ENCODE results near the gene EIF4G1.
"Not testable (repeated sequence)": the region's sequence is repeated elsewhere in the genome, so short reads cannot be mapped to it uniquely, and the experiment has no call there.

EIF4G1 gene

DNA sequence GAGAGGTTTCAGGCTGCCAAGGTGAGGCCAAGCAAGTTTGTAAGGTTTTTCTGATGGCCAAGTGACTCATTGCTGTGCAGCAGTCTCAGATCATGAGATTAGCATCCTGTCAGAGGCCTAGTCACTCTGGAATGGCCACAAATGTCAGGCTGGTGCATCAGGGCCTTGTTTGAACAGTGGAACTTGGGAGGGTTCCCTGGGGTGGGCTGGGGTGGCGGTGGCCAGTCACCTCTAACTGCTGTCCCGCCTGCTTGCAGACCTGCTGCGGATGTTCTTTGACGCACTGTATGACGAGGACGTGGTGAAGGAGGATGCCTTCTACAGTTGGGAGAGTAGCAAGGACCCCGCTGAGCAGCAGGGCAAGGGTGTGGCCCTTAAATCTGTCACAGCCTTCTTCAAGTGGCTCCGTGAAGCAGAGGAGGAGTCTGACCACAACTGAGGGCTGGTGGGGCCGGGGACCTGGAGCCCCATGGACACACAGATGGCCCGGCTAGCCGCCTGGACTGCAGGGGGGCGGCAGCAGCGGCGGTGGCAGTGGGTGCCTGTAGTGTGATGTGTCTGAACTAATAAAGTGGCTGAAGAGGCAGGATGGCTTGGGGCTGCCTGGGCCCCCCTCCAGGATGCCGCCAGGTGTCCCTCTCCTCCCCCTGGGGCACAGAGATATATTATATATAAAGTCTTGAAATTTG, 20.2 kb downstream of the EIF4G1 start:
- peak; percentile 76 for DNase-seq

DNA sequence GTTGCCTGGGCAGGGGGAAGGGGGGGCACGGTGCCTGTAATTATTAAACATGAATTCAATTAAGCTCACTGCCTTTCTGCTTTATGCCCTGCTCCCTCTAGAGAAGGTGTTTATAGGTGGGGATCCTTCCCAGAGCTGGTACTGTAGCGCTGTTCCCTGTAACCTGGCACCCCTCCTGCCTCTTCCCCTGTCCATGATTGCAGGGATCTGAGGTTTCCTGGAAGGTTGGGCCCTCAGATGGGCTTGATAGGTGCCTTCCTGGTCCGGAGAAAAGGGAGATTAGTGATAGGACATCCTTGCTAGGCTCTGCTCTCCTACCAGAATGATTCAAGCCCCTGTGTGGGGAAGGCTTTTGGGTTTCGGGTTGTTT, 20.9 kb downstream of the EIF4G1 start:
- DNase-seq, result no peak

DNA sequence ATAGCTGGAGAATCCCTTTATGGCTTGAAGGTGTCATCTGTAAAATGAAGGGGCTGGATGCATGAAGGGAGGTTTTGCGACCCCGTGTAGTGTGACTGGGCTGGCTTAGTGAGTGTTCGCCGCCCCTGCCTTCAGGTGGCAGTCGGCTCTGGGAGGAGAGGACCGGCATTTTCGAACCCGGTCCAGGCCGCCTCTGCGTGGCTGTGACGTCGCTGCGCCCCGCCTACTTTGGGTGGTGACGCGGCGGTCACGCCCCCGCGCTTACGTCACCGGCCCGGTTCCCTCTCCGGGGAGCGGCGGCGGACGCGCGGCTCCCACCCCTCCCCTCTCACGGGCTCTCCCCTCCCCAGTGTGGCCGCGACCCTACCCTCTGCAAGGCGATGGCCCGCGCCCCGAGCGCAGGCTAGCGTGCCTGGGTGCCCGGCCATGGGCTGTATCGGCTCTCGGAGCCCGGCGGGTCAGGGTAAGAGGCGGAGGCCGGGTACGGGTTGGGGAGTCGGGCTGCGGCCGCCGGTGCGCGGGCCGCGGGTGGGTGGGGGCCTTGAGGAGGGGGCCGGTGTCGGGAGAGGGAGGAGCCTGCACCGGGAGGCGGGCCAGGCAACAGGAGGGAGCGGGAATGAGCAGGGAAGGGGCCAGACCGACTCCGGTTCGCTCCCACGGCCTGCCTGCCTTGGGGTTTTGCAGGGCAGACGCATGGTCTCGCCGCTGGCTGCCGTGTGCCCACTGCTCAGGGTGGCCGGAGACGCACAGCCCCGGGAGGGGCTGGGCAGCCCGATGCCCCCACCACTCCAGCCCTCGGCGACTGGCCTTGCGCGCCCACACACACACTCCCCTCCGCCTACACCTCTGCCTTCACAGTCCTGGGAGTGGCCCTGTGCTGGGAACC, 21.5 kb downstream of the EIF4G1 start:
- DNase-seq, result peak; percentile 67

DNA sequence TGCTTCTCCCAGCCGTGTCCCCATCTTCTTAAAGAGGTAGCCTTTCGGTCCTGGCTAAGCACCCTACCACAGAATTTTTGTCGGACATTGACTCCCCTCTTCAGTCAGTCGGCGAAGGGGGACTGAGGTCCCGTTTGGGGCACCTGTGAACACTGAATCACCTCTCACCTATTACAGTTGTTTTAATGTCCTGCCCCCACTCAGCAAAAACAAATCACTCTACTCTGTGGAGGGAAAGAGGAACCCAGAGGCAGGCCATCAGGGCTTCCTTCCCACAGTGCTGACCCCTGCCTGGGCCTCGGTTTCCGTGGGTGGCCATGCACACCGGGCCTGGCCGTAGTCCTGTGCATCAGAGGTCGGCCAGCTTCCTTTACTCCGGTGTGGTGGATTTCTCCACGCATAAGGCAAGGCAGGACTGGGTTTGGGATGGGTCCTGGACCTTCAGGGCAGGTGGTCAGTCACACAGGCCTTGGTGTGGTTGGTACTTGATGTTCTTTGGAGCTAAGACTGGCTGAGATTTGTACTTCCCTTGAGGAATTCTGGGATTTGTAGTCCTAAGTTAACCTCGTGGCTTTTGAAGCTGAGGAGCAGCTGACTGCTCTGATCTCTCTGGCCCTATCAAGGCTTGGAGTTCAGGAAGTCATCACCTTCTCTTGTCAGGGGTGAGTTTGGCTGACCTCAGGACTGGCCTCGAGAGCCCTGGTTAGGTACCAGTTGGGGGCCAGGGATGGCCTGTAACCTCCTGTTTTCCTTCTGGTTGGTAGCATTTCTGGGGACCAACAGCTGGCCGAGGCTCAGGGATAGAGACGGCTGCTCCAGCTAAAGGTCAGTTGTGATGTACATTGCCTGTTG, 22.4 kb downstream of the EIF4G1 start:
- DNase-seq, result peak; percentile 53

DNA sequence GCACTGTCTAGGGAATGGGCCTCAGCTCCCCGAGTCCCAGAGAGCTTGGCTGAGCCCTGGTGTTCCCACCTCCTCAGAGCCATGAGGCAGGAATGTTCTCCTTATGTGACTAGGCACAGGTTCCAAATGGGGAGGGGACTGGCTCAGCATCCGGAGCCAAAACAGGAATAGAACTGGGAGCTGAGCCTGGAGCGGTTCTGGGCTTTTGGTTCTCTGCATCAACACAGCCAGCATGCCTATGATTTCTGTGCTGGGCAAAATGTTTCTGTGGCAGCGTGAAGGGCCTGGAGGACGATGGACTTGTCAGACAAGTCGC, 23.0 kb downstream of the EIF4G1 start, which contains the start of gene FAM131A:
TSS of gene FAM131A (plus strand) at position 202 of the 316 bp plus-strand sequence. CDS start at position 233, 31 bp downstream.
- no peak for DNase-seq

DNA sequence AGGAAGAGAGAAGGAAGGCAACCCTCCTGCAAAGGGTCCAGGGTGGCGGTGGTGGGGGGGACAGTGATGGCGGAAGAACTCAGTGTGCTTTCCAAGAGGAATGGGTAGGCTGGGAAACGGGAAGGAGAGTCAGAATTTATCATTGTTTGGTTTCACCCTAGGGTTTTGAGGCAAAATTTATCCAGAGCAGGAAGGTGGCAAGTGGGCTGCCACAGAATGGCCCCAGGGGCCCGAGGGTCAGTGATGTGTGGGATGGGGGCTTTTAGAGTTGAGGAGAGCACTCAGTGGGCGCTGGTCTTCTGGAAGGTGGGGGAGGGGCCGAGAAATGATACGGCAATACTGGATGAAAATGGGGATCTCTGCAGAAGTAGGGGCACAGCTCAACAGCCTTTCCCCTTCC, 23.6 kb downstream of the EIF4G1 start:
- no peak for DNase-seq

DNA sequence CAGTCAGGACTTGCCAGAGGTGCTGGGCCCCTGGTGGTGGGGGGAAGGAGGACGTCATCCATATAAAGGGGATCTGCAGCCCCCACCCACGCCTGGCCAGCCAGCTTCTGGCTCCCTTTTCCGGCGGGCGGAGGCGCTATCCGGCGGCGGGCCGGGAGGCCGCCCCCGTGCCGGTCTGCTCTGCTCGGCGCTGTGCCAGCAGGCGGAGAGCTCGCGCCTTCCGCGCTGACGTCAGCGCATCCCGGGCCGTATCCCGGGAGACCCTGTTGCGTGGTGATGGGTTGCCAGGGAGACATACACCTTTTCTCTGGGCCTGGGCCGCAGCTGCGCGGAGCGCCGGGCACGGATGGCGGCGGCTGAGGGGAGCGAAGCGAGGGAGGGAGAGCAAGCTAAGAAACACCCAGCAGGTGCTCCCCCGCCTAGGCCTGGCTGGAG, 24.1 kb downstream of the EIF4G1 start:
- DNase-seq, result peak; percentile 41

DNA sequence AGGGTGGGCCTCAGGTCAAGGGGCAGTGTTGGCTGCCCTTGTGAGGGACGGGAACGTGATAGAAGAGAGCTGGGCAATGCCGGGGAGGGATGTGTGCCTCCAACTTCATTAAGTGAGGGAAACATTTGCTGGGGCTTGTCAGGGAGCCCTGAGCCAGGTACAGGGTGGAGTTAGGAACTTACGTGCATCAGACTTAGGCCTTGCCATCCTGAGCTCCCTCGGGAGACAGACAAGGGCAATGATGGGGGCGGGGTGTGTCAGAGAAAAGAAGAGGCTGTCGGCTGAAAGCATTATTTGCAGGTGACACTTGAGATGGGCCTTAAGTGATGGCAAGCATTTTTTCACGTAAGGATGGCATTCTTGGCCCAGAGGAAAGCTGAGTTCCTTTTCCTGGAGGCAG, 24.6 kb downstream of the EIF4G1 start:
- DNase-seq, result no peak

DNA sequence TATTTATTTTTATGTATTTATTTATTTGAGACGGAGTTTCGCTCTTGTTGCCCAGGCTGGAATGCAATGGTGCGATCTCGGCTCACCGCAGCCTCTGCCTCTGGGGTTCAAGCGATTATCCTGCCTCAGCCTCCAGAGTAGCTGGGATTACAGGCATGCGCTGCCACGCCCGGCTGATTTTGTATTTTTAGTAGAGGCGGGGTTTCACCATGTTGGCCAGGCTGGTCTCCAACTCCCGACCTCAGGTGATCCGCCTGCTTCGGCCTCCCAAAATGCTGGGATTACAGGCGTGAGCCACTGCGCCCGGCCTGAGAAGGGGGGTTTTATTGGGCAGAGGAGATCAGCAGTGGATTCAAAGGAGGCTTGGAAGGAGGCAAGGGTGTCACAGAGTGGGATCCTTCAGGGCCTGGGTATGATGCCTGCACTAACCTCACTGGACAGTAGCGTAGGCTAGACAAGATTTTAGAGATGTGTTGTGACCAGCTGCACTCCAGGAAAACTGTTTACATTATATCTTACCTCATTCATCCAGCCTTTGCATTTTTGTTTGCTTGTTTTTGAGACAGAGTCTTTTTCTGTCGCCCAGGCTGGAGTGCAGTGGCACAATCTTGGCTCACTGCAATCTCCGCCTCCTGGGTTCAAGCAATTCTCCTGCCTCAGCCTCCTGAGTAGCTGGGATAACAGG, 25.2 kb downstream of the EIF4G1 start:
- not testable (repeated sequence) for DNase-seq

DNA sequence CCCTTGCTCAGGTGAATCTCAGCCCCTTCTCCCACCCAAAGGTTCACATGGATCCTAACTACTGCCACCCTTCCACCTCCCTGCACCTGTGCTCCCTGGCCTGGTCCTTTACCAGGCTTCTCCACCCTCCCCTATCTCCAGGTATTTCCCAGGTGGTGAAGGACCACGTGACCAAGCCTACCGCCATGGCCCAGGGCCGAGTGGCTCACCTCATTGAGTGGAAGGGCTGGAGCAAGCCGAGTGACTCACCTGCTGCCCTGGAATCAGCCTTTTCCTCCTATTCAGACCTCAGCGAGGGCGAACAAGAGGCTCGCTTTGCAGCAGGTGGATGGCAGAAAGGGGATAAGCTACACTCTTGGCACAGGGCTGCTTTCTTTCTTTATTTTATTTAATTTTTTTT, 27.5 kb downstream of the EIF4G1 start:
- DNase-seq, result no peak

DNA sequence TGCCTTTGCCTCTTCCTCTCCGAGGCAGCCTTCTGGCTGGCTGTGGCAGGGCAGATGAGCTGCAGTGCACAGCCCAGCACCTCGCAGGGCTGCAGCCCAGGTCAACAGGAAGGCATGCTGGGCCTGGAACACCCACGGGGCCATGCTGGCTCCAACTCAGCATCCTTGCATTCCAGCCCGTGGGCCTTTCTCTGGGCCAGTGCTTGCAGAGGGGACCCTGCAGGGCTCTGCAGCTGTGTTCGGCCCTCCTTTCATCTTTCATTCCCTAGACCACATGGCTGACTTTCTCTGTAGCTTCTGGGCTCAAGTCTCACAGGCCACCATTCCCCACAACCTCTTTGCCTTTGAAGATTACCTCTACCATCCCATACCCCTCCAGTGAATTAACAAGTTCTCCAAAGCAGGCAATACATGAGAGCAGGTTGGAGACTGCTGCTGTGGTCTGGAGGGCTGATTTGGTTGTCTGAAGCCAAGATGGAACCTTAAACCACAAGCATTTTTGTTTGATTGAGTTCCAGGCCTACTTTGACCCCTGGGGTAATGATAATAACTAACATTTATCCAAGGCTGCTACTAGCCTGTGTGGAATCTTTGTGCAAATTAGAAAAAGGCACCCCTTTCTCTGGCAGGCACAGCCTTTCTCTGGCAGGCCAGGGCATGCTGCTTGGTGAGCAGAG, 28.9 kb downstream of the EIF4G1 start:
- DNase-seq, result peak; percentile 35

DNA sequence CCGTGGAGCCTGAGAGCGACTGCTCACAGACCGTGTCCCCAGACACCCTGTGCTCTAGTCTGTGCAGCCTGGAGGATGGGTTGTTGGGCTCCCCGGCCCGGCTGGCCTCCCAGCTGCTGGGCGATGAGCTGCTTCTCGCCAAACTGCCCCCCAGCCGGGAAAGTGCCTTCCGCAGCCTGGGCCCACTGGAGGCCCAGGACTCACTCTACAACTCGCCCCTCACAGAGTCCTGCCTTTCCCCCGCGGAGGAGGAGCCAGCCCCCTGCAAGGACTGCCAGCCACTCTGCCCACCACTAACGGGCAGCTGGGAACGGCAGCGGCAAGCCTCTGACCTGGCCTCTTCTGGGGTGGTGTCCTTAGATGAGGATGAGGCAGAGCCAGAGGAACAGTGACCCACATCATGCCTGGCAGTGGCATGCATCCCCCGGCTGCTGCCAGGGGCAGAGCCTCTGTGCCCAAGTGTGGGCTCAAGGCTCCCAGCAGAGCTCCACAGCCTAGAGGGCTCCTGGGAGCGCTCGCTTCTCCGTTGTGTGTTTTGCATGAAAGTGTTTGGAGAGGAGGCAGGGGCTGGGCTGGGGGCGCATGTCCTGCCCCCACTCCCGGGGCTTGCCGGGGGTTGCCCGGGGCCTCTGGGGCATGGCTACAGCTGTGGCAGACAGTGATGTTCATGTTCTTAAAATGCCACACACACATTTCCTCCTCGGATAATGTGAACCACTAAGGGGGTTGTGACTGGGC, 30.3 kb downstream of the EIF4G1 start:
- DNase-seq, result no peak

DNA sequence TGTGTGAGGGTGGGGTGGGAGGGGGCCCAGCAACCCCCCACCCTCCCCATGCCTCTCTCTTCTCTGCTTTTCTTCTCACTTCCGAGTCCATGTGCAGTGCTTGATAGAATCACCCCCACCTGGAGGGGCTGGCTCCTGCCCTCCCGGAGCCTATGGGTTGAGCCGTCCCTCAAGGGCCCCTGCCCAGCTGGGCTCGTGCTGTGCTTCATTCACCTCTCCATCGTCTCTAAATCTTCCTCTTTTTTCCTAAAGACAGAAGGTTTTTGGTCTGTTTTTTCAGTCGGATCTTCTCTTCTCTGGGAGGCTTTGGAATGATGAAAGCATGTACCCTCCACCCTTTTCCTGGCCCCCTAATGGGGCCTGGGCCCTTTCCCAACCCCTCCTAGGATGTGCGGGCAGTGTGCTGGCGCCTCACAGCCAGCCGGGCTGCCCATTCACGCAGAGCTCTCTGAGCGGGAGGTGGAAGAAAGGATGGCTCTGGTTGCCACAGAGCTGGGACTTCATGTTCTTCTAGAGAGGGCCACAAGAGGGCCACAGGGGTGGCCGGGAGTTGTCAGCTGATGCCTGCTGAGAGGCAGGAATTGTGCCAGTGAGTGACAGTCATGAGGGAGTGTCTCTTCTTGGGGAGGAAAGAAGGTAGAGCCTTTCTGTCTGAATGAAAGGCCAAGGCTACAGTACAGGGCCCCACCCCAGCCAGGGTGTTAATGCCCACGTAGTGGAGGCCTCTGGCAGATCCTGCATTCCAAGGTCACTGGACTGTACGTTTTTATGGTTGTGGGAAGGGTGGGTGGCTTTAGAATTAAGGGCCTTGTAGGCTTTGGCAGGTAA, 31.1 kb downstream of the EIF4G1 start:
- peak; percentile 78 for DNase-seq

DNA sequence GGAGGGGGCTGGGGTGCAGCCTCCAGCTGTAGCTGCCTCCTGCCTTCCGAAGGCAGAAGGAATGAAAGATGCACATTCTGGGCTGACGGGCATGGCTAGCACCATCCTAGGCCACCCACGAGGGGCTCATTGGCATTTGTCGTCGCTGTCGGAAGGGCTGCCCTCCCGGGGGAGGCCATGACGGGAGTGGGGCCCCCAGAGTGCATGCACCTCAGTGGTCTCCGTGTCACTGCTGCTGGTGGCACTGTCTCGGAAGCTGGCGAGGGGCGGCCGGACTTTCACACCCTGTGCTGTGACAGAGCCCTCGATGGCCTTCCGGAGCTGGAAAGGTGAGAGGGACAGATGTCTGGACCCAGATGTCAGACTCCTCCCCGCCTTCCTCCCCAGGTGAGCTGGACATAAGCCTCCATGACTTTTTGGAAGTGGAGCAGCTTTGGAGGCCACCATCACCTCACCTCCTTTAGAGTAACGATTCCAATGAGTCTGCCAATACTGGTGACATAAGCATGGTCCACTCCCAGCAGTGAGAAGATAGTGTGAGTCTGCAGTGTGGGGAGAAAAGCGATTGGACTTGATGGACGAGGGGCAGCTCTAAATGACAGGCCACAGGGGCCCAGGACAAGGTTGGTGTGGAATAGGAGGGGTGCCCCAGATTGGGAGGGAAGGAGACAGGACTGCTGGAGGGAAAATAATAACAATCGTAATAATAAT, 32.2 kb downstream of the EIF4G1 start:
- DNase-seq, result no peak

DNA sequence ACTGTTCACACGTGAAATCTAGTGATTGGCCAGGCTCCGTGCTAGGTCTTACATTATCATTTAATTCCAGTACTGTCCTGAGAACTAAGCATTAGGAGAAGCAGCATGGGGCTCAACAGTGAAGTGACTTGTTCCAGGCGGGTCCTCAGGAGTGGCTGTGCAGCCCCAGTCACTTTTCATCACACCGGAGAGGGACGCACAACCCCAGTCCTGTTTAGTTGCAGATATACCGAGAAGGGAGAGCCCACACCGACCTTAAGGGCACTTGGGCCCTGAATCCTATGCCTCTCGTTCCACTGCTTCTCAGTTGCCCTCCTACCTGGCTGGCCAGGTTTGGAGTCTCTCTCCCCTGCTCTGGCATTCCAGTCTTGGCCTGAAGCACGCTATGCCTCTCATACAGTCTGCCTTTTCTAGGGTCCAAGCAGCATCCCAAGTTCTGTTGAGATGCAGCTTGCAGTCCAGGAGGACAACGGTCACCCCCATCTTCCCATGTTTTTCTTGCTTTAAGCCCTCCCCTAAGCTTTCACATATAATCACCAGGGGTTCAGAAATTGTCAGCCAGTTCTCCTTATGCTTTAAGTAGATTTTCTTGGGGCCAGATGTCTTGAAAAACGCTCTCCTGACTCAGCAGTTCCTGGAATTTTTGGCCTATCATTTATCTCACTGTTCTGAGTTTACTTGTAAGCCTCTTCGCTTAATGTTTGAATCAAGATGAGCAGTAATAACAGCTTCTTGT, 33.1 kb downstream of the EIF4G1 start:
- DNase-seq, result no peak

DNA sequence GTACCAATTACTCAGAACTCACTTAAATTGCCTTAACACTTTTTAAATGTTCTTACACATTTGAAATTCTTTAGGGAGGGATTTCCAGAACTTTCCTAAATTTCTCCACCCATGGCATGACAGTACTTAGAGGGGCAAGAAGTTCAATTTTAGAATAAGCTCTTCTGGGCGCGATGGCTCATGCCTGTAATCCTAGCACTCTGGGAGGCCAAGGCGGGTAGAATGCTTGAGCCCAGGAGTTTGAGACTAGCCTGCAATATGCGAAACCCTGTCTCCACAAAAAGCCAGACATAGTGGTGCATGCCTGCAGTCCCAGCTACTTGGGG, 33.6 kb downstream of the EIF4G1 start:
- no peak for DNase-seq

DNA sequence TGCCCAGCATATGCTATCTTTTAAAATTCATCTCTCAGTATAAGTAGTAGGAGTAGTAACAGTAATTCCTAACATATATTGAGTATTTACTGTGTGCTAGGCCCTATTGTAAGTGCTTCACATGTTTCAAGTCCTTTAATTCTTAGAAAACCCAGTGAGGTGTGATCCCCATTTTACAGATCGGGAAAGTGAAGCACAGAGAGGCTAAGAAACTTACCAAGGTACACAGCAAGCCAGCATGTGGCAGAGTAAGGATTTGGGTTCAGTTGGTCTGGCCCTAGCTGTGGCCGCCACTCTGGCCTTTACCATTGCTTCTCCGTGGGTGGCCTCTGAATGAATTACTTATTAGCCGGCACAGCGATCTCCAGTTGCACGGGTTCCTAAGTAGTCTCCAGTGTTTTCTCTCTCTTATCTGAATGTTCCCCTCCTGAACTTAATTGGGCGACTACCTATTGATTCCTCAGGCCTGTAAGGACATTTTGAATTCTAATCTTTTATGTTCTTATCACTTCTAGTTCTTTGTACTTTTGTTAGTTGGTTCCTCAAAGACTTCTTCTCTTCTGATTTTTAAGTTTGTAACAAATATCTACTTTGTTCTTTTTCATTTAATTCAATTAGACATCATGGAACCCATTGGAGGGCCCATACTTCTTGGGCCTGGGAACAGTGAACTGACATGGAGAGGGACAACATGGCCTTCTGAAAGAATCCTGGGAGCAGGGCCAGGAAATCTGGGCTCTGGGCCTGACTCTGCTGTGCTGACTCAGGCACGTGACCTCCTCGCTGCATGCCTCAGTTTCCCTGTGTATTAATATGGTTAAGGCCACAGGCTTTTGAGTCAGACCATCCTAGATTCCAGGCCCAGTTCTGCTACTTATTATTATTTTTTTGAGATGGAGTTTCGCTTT, 35.4 kb downstream of the EIF4G1 start:
- no peak for DNase-seq

DNA sequence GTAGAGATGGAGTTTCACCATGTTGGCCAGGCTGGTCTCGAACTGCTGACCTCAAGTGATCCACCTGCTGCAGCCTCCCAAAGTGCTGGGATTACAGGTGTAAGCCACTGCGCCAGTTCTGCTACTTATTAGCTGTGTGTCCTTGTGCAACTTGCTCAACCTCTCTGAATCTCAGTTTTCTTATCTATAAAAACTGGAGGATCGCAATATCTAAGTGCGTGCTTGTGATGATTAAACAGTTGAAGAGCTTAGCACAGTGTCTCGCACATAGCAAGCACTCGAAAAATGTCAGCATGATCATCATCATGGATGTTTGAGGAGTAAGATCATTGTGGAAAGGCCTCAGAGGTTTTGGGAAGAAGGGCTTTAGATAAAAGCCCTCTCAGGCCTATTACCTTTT, 36.2 kb downstream of the EIF4G1 start:
- DNase-seq, result no peak
